Keratinocyte (primary cell): ENCODE measurements around the gene ACADVL. TPM values are rescaled to one million over a fixed set of nuclear protein-coding genes. Genes with fewer than 3 reads are reported as not detected.

ENCODE experiments used
- DNase-seq: peaks from one replicate; pipeline ENCODE4 v3.0.0-alpha.2; 2011; ENCODE audit warnings: low read depth, missing footprints, low spot score
- FAIRE-seq: peaks from 2 replicates; lab custom pipeline; 2011; peaks lifted over from hg19 to GRCh38; lab: Jason Lieb, UNC
- H2AFZ ChIP-seq: 2 replicates; pipeline ENCODE4 v1.6.0; 2012; ENCODE audit warnings: low read length, control low read depth, inconsistent platforms; ENCODE audit not compliant: control insufficient read depth
- H3K27ac ChIP-seq: 2 replicates; pipeline ENCODE4 v1.5.1; 2011; ENCODE audit warnings: low read length; ENCODE audit not compliant: control insufficient read depth, insufficient read depth
- H3K27me3 ChIP-seq: 3 replicates; pipeline ENCODE4 v1.6.0; 2011; ENCODE audit warnings: low read length; ENCODE audit not compliant: control insufficient read depth, insufficient read depth; ENCODE audit errors: extremely low read depth
- H3K36me3 ChIP-seq, 2 experiments: 2 replicates in 1 of 2; 3 replicates in 1 of 2; pipeline ENCODE4 v1.5.1; 2011; ENCODE audit warnings: low read length in 2 of 2, mild to moderate bottlenecking in 1 of 2; ENCODE audit not compliant: control insufficient read depth in 2 of 2, insufficient read depth in 2 of 2; ENCODE audit errors: extremely low read depth in 1 of 2
- H3K4me1 ChIP-seq: 3 replicates; pipeline ENCODE4 v1.5.1; 2011; ENCODE audit warnings: low read length; ENCODE audit not compliant: control insufficient read depth, insufficient read depth; ENCODE audit errors: extremely low read depth
- H3K4me2 ChIP-seq: 3 replicates; pipeline ENCODE4 v1.6.0; 2011; ENCODE audit warnings: low read depth, low read length; ENCODE audit not compliant: control insufficient read depth, insufficient read depth; ENCODE audit errors: extremely low read depth
- H3K4me3 ChIP-seq, 3 experiments: fragments of 200-600 bp in 1 of 3; sonication (generic) in 1 of 3; 2 replicates in 2 of 3; 3 replicates in 1 of 3; pipeline ENCODE4 v1.5.1; 2011 to 2016; ENCODE audit warnings: low read length in 3 of 3, mild to moderate bottlenecking in 3 of 3, control low read depth in 2 of 3, inconsistent platforms in 1 of 3, low read depth in 1 of 3, mixed read lengths in 1 of 3, mixed run types in 1 of 3, moderate library complexity in 1 of 3; ENCODE audit not compliant: control insufficient read depth in 2 of 3, insufficient read depth in 2 of 3; ENCODE audit errors: extremely low read depth in 1 of 3
- H3K79me2 ChIP-seq: 2 replicates; pipeline ENCODE4 v1.6.0; 2012; ENCODE audit warnings: low read length; ENCODE audit not compliant: control insufficient read depth, insufficient read depth
- H3K9ac ChIP-seq: 3 replicates; pipeline ENCODE4 v1.6.0; 2011; ENCODE audit warnings: low read length; ENCODE audit not compliant: control insufficient read depth, insufficient read depth; ENCODE audit errors: extremely low read depth
- H3K9me1 ChIP-seq: 3 replicates; pipeline ENCODE4 v1.6.0; 2011; ENCODE audit warnings: low read length; ENCODE audit not compliant: control insufficient read depth, insufficient read depth; ENCODE audit errors: extremely low read depth
- H3K9me3 ChIP-seq: 2 replicates; pipeline ENCODE4 v1.5.1; 2012; ENCODE audit warnings: low read depth, low read length; ENCODE audit not compliant: control insufficient read depth
- H4K20me1 ChIP-seq: 3 replicates; pipeline ENCODE4 v1.6.0; 2011; ENCODE audit warnings: low read length; ENCODE audit not compliant: control insufficient read depth, insufficient read depth; ENCODE audit errors: extremely low read depth
- CTCF ChIP-seq, 3 experiments: IDR thresholded peaks in 1 of 3; conservative IDR thresholded peaks in 1 of 3; optimal IDR thresholded peaks in 1 of 3; 2 replicates in 2 of 3; 3 replicates in 1 of 3; pipeline versions ENCODE3 to v1.5.1; 2011; ENCODE audit warnings: low read length in 3 of 3, mild to moderate bottlenecking in 3 of 3, moderate library complexity in 2 of 3, control low read depth in 1 of 3, inconsistent platforms in 1 of 3; ENCODE audit not compliant: insufficient read depth in 2 of 3; ENCODE audit errors: extremely low read depth in 1 of 3
- EZH2 ChIP-seq: IDR thresholded peaks from one replicate; pipeline ENCODE4 v1.6.1; 2012; ENCODE audit warnings: inconsistent platforms, mild to moderate bottlenecking, low read length, moderate library complexity
- dilution Hi-C: fragments of 300-500 bp; cut with MboI; formaldehyde crosslinking; loops from one replicate; pipeline ENCODE4 v1.7.0; 2020; ENCODE audit warnings: low sequenced_read_pairs; ENCODE audit not compliant: extremely low pct_ligation_motif_present
- polyA plus RNA-seq, 5 experiments: library from polyadenylated mRNA; depleted of rRNA in 3 of 5; stranded (reverse) in 3 of 5; stranded (forward) in 1 of 5; unstranded in 1 of 5; fragments of >200 nt; gene quantifications; 1 replicate in 1 of 5; 2 replicates in 3 of 5; 3 replicates in 1 of 5; pipeline versions ENCODE4 v1.2.1 to v1.2.3, GENCODE V29; 2011 to 2012; ENCODE audit warnings: missing spikeins in 2 of 5, low read depth in 1 of 5, low replicate concordance in 1 of 5

ACADVL gene
- polyA plus RNA-seq, 1 donor (not counting 4 experiments of a cell fraction or from before 2014, with no cell fraction given): 301 TPM

DNA sequence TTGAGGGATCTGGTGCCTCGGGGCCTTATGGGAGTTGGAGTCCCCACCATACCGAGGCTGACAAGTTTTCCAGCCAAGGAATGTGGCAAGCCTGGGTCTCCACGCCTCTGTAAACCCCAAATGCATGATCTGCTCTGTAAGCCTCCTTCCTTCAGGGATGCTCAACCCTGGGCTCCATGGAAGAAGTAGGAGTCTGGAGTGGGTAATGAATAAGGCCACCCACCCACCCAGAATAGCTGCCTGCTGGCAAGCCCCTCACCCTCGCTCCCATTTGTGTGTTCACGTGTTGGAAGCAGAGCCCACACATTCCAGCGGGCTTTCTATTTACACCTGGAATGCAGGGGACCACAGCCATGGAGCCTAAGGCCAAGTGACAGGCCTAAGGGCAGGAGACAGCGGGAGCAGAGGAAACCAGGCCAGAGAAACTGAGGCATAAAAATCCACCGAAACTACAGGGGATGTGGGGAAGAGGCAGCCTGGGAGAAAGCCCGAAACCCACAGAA, 4.6 kb upstream of the ACADVL start:
- Histone ChIP-seq H4K20me1 (peaks cover 3% of the 10 kb centered on the region), H3K79me2 (peaks cover 6% of the 10 kb centered on the region), H3K9ac (no peak overlapping the region), H3K36me3 (no peaks in the 10 kb centered on the region), H3K4me2 (peak overlapping the region; percentile 63), H3K27ac (no peak overlapping the region), H3K9me3 (no peaks in the 10 kb centered on the region), H2AFZ (no peak overlapping the region), H3K9me1 (no peaks in the 10 kb centered on the region), H3K4me3 (no peak overlapping the region), H3K27me3 (peaks cover 10% of the 10 kb centered on the region), H3K4me1 (peaks cover 24% of the 10 kb centered on the region)
- dilution Hi-C loops: no loop called here
- no peak for TF ChIP-seq CTCF (optimal IDR thresholded peaks at IDR 0.05 in 1 of 3, IDR thresholded peaks at IDR 0.05 in 1 of 3, conservative IDR thresholded peaks at IDR 0.05 in 1 of 3; ENCODE audit: extremely low read depth in 1 of 3, insufficient read depth in 2 of 3, low read length in 3 of 3)
- TF ChIP-seq EZH2: no peak
- FAIRE-seq (peak; percentile 92), DNase-seq (no peak)

- Histone ChIP-seq H3K9me1 (no peaks in the 10 kb centered on the region), H3K9ac (no peak overlapping the region), H2AFZ (no peak overlapping the region), H3K79me2 (peaks cover 6% of the 10 kb centered on the region), H3K27ac (no peak overlapping the region), H3K27me3 (peaks cover 10% of the 10 kb centered on the region), H4K20me1 (peaks cover 3% of the 10 kb centered on the region), H3K9me3 (no peaks in the 10 kb centered on the region), H3K36me3 (no peaks in the 10 kb centered on the region), H3K4me1 (peaks cover 28% of the 10 kb centered on the region), H3K4me3 (peak overlapping the region in 1 of 3 experiments; percentile 1), H3K4me2 (peak overlapping the region; percentile 35)
- FAIRE-seq (no peak), DNase-seq (no peak)
- TF ChIP-seq CTCF (optimal IDR thresholded peaks at IDR 0.05 in 1 of 3, IDR thresholded peaks at IDR 0.05 in 1 of 3, conservative IDR thresholded peaks at IDR 0.05 in 1 of 3; ENCODE audit: extremely low read depth in 1 of 3, insufficient read depth in 2 of 3, low read length in 3 of 3) (no peak), EZH2 (no peak)
- dilution Hi-C loops: no loop called here
Observed at GRCh38 chr17:7215652-7216180, 4.0 kb upstream of the ACADVL start.
